ENCODE results near the gene SPINK13.
"Not testable (repeated sequence)": the region's sequence is repeated elsewhere in the genome, so short reads cannot be mapped to it uniquely, and the experiment has no call there.

The SPINK13 gene

DNA sequence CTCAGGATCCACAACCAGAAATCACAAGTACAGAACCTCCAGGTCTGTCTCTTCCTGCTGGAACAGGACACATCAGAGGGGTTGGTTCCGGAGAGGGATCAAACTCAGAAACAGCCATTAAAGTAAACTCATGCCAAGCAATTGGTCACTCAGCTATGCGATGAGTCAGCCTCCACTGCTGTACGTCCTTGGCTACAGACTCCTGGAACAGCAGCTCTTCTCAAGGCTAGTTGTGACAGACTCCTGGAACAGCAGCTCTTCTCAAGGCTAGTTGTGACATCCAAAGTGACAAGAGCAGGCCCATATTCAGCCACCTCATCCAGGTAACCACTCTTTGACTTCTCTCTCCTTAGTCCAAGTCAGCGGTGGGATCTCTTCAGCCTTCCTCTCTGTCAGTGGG, at the start of gene SPINK13:
Gene SPINK13, plus strand, starts transcription at position 229 of the 400 bp plus-strand sequence. CDS start 1,279 bp downstream, outside the sequence.
- DNase-seq: no peak

DNA sequence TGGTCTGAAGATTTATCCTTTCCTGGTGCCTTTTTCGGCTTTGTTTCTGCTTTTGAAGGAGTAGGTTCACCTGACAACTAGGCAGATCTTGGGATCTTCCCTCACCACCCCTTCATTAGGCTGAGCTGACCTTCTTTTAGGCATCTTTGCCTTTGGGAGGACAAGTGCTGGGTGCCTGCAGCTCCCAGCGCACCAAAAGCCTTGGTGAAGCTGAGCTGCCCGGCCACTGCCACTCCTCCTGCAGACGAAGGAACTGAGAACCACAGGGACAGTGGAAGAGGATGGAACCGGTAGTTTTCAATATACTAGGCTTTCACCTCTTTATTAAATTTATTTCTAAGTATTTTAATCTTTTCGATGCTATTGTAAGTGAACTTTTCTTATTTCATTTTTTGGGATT, 47.1 kb upstream of the SPINK13 start:
- DNase-seq: no peak

DNA sequence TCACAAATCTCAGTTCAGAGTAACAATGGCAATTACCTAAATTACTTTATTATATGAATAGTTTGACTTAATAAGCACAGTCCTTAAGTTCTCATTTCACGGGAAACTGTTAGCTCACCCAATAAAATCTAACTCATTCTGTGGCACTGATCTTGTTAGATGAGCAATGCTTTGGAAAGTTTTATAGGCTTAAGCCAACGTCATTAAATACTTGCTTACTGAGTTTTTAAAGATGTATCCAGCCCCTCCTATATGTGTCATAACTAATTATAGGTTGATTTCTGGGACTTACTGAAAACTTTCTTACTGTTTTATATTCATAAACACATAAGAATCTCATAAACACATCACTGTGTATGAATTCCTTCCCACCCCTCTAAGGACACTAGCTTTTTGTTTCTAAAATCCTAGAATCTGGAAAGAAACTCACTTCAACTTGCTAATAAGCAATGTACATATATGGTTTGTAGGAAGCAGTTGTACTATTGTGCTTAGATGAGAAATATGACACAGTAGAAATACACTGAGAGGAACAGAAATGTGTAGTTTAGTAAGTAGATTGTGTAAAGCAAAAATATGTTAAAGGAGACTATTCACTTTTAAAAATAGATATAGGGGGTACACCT, 44.4 kb upstream of the SPINK13 start:
- no peak for DNase-seq

GRCh38 chr5:148228392-148228984, 40.1 kb upstream of the SPINK13 start:
- DNase-seq: no peak

GRCh38 chr5:148229840-148230239, 38.8 kb upstream of the SPINK13 start:
- DNase-seq: no peak

- no peak for DNase-seq
Observed at GRCh38 chr5:148230240-148230639, 38.4 kb upstream of the SPINK13 start.

- no peak for DNase-seq
Observed at GRCh38 chr5:148237785-148238417, 30.7 kb upstream of the SPINK13 start.

DNA sequence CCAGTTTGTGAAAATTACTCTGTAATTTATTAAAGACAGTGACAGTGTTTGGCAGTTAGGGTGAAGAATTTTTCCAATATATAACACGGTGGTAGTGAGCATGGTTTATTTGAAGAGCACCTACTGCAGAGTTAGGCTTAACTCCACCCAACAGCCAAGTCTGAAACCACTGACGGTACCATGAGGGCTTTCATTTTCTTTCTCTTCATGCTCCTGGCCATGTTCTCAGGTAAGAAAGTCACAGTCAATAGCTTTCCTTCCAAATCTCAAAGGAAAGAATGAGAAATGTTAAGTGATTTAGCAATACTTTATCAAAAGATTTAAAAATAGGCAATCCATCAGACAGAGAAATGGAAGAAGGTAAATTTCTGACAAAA, 30.2 kb upstream of the SPINK13 start, which contains the start of gene MARCOL:
Gene MARCOL, plus strand, starts transcription at position 108 of the 377 bp plus-strand sequence. Its CDS starts 73 bp downstream, at position 181.
- DNase-seq: no peak

DNA sequence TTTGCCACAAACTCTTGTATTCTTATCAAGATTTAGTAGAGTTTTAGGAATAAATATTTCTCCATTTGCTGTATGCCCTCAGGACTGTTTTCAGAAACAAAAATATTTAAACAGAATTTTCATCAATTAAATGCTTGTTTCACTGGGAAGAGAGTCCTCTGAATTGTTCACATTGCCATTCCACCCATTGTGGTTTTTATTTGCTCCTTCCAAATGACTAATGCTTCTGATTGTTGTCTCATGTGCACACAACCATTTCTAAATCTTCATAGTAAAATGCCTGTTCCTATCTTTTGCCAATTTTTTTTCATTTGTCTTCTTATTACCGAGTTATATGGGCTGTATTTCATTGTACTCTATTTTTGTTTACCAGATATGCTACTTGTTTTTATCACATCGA, 19.7 kb upstream of the SPINK13 start:
- DNase-seq: no peak

- no peak for DNase-seq
Observed at GRCh38 chr5:148255456-148255855, 13.1 kb upstream of the SPINK13 start.

- DNase-seq: no peak
Observed at GRCh38 chr5:148259288-148259687, 9.3 kb upstream of the SPINK13 start.

DNA sequence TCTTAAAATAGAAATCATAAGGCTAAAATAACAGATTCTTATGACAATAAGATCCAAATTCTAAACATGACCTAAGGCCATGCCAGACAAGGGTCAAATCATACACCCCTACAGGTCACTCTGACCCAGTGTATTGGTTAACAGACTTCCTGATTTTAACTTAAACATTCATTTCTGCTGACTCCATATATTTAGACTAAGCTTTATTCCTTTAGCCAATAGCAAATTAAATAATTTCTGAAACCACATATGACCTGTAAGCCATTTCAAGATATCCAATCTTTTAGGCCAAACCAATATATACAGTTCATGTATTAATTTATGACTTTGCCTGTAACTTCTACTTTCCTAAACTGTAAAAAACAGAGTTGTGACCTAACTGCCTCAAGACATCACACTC, 7.4 kb upstream of the SPINK13 start:
- no peak for DNase-seq

DNA sequence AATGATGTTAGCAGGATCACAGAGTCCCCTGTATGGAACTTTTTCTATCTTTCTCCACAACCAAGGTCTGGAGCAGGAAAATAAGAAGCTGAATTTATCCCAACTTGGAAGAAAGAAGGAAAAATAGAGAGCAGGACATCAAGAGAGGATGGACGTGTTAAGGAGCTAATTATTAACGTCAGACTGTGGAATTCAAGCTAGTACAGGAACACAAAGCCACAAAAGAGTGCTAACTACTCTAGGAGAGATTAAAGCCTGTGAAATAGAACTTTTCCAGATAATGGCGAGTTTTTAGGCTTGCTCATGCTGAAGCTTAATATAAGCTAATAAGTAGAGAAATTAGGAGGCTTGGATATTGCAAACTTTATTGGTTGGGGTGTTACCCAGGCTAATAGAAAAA, 632 bp upstream of the SPINK13 start:
- no peak for DNase-seq

- not testable (repeated sequence) for DNase-seq
Observed at GRCh38 chr5:148275129-148275528, 6.5 kb downstream of the SPINK13 start.

DNA sequence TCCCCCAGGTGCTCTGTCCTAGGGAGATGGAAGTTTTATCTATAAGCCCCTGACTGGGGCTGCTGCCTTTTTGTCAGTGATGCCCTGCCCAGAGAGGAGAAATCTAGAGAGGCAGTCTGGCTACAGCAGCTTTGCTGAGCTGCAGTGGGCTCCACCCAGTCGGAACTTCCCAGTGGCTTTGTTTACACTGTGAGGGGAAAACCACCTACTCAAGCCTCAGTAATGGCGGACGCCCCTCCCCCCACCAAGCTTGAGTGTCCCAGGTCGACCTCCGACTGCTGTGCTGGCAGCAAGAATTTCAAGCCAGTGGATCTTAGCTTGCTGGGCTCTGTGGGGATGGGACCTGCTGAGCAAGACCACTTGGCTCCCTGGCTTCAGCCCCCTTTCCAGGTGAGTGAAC, 12.3 kb downstream of the SPINK13 start:
- DNase-seq: not testable (repeated sequence)

GRCh38 chr5:148281336-148281735, 12.7 kb downstream of the SPINK13 start:
- DNase-seq: not testable (repeated sequence)

- no peak for DNase-seq
Observed at GRCh38 chr5:148290271-148291195, 21.9 kb downstream of the SPINK13 start.

DNA sequence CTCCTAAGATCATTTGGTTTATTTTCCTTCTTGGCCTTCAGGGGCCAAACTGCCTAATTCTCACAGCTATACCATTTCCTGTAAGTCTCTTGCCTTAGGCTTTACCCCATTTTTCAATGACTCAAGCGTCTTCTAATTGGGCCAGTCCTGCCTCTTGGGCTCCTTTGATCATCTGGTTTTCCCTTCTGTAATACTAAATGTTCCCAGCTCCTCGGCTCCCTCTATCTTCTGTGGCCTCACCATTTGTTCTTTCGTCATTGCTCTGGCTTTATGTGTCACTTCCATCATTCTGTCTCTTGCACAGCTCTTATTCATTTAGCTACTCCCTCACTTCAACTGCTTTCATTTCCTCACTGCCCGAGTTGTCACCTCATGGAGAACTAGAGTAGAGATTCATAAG, 29.1 kb downstream of the SPINK13 start:
- no peak for DNase-seq

GRCh38 chr5:148306446-148306845, 37.9 kb downstream of the SPINK13 start:
- no peak for DNase-seq

- DNase-seq: no peak
Observed at GRCh38 chr5:148309019-148309418, 40.4 kb downstream of the SPINK13 start.

GRCh38 chr5:148309746-148310145, 41.2 kb downstream of the SPINK13 start:
- DNase-seq: no peak

- no peak for DNase-seq
Observed at GRCh38 chr5:148311484-148311883, 42.9 kb downstream of the SPINK13 start.

- no peak for DNase-seq
Observed at GRCh38 chr5:148312153-148312552, 43.6 kb downstream of the SPINK13 start, which contains the start of gene SPINK7. TSS of gene SPINK7 (plus strand) at chr5:148312423. CDS start at chr5:148312484, 61 bp downstream.
